PC-9 (cell line): Measurements from ENCODE around the gene MB21D2.

Source experiments
- EZH2 ChIP-seq: fragments of 200-600 bp; sonication (generic); IDR thresholded peaks from 2 replicates; pipeline ENCODE4 v1.8.0; 2017; ENCODE audit warnings: antibody characterized with exemption, low read depth
- TF ChIP-seq, protein P1 (sequence below): fragments of 200-600 bp; sonication (generic); conservative IDR thresholded peaks from 2 replicates; pipeline ENCODE4 v1.6.1; 2017; ENCODE audit warnings: mixed run types, antibody characterized with exemption, mild to moderate bottlenecking, moderate library complexity

DNA sequence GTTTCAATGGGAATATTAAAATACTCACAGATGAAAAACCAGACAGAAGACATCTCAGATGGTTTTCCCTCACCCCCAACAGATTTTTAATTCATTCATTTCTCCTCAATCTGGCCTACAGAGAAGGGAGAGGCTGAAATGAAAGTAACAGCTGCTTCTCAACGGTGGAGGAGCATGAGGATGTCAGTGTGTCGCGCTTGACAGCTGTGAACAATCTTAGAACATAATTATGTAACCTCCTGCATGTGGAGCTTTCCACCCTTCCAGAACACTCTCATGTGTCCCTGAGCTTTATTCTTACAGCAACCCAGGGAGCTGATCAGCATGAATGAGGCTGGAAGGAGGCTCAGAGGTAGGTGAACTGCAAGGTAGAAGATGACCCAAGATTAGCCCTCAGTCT lies 52.7 kb downstream of the MB21D2 start:
- no peak for TF ChIP-seq EZH2
- TF ChIP-seq, protein P1, sequence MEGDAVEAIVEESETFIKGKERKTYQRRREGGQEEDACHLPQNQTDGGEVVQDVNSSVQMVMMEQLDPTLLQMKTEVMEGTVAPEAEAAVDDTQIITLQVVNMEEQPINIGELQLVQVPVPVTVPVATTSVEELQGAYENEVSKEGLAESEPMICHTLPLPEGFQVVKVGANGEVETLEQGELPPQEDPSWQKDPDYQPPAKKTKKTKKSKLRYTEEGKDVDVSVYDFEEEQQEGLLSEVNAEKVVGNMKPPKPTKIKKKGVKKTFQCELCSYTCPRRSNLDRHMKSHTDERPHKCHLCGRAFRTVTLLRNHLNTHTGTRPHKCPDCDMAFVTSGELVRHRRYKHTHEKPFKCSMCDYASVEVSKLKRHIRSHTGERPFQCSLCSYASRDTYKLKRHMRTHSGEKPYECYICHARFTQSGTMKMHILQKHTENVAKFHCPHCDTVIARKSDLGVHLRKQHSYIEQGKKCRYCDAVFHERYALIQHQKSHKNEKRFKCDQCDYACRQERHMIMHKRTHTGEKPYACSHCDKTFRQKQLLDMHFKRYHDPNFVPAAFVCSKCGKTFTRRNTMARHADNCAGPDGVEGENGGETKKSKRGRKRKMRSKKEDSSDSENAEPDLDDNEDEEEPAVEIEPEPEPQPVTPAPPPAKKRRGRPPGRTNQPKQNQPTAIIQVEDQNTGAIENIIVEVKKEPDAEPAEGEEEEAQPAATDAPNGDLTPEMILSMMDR: no peak
